Measurements from ENCODE around the gene ARHGEF2.
"Not testable (repeated sequence)": the region's sequence is repeated elsewhere in the genome, so short reads cannot be mapped to it uniquely, and the experiment has no call there.

Gene ARHGEF2

DNA sequence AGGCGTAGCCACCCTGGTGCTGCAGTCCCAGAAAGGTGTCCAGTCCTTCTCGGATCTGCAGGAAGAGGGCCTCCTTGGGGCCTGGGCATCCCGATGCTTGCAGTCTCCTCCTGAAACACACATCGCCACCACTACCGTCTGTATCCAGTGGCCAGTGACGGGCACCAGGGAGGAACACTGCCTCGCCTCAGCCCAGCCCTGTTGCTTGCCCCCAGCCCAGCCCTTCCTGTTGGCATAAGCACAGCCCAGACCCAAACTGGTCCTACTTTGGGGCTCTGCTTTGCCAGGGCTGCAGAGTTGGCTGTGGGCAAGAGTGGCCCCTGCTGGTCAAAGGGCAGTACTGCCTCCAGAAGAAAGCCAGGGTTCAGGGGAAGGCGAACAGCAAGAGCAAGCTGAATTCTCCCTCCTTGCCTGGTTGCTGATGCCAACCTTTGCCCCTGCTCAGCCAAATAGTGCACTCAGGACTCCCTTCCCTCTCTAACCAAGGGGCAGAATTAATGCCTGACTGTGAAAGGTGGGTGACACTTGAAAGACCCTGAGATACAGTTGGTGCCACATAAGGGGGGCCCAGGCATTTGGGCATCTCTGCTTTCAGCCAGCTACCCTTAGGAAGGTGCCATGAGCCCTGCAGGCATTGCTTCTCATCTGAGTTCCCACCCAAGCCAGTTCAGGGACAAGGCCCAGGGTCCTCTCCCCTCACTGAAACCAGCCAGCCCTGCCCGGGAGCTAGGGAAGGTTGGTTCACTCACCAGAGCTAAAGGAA lies 11.1 kb upstream of the ARHGEF2 start:
- TF ChIP-seq, protein P1, sequence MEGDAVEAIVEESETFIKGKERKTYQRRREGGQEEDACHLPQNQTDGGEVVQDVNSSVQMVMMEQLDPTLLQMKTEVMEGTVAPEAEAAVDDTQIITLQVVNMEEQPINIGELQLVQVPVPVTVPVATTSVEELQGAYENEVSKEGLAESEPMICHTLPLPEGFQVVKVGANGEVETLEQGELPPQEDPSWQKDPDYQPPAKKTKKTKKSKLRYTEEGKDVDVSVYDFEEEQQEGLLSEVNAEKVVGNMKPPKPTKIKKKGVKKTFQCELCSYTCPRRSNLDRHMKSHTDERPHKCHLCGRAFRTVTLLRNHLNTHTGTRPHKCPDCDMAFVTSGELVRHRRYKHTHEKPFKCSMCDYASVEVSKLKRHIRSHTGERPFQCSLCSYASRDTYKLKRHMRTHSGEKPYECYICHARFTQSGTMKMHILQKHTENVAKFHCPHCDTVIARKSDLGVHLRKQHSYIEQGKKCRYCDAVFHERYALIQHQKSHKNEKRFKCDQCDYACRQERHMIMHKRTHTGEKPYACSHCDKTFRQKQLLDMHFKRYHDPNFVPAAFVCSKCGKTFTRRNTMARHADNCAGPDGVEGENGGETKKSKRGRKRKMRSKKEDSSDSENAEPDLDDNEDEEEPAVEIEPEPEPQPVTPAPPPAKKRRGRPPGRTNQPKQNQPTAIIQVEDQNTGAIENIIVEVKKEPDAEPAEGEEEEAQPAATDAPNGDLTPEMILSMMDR (IDR thresholded peaks at IDR 0.05; ENCODE audit: extremely low read depth, missing control alignments): peak; percentile 99
- peak; percentile 74 for DNase-seq (ENCODE audit: low spot score)

DNA sequence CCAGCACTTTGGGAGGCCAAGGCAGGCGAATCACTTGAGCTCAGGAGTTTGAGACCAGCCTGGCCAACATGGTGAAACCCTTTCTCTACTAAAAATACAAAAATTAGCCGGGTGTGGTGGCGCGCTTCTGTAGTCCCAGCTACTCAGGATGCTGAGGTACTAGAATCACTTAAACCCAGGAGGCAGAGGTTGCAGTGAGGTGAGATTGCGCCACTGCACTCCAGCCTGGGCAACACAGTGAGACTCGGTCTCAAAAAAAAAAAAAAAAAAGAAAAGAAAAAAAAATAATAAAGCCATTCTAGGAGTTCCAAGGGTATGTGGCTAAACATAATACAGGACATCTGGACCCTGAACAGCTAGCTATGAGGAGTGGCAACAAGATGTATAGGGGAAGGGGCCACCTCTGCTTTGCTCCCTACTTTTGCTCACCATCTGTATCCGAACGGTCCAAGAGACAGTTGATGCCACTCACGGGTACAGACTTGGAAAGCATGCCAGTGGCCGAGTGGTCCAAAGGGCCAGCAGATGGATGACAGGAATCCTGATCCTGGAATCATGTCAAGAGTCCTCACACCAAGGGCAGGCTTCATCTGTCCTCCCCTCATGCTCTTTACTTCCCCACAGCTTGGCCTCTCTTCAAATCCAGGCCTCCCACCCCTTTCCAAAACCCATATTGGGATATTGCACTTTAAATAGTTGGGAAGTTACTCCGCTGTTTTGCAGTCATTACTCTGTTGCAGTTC lies 6.7 kb upstream of the ARHGEF2 start:
- not testable (repeated sequence) for DNase-seq (ENCODE audit: low spot score)

DNA sequence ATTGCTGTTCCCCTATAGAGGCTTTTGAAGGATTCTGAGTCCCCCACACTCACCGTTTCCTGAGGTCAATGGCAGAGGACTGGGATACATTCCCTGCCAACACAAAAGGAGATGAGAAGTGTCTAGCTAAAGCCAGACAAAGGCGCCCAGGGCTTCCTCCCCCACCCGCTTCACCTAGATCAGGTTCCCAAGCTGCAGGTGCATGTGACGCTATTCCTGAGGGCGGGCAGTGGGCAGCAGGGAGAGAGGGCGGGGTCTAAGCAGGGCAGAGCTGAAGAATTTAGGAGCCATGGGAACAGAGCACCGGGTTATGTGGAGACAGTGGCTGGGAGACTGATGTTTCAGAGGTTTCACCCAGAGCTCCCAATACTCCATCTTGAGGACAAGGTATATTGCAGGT lies 6.0 kb upstream of the ARHGEF2 start:
- TF ChIP-seq, protein P1 (IDR thresholded peaks at IDR 0.05; ENCODE audit: extremely low read depth, missing control alignments): no peak
- no peak for DNase-seq (ENCODE audit: low spot score)

DNA sequence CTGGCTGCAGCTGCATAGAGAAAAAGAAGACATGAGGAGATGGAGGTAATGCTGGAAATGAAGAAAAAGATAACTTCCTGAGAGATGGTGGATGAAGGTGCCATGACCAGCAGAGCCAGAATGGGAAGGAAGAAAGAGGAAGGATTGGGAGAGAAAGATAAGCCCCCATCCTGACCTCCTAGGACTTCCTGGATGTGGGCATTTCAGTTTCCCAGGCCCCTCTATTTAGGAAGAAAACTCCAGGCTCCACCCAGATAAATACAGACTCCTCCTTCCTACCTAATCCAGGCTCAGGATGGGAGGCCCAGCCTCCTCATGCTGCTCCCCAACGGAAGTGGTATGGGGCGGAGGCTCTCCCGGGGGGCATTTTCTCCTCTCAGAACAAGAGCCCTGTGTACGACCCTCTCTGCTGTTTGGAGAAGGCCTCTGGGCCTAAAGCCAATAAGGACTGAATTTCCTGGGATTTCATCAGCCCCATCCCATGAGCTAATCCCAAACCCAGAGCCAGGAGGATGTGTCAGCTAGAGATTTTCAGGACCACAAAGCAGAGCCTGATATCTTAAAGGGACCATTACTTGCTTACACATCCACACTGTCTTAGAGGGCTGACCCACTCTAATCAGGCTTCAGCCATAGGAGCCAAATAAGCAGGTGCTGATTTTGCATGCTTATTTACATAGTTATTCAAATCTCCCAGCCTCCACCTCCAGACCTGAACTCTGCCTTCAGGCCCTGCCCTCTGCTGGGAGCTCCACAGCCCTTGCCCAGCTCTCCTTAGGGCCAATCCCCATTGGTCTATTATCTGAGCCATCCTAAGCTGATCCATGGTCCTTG lies 5.1 kb upstream of the ARHGEF2 start:
- DNase-seq (ENCODE audit: low spot score): no peak
- TF ChIP-seq, protein P1 (IDR thresholded peaks at IDR 0.05; ENCODE audit: extremely low read depth, missing control alignments): no peak

DNA sequence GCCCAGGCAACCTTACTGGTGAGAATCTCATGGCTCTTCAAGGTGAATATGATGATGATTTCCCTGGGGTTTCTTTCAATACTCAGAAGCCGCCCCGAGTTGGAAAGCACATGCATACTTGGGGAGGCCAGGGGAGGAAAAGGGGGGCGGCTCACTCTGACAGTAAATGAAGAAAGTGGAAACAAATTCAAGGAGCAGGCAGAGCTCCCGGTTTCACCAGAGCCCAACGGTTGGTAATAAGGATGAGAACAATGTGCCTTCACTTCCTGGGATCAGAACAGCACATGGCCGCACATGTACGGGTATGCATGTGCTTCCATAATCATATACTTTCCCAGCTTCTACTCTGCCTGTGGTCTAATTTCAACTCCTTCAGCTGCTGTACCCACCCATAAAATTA lies 3.8 kb upstream of the ARHGEF2 start:
- no peak for DNase-seq (ENCODE audit: low spot score)
- TF ChIP-seq, protein P1 (IDR thresholded peaks at IDR 0.05; ENCODE audit: extremely low read depth, missing control alignments): no peak

DNA sequence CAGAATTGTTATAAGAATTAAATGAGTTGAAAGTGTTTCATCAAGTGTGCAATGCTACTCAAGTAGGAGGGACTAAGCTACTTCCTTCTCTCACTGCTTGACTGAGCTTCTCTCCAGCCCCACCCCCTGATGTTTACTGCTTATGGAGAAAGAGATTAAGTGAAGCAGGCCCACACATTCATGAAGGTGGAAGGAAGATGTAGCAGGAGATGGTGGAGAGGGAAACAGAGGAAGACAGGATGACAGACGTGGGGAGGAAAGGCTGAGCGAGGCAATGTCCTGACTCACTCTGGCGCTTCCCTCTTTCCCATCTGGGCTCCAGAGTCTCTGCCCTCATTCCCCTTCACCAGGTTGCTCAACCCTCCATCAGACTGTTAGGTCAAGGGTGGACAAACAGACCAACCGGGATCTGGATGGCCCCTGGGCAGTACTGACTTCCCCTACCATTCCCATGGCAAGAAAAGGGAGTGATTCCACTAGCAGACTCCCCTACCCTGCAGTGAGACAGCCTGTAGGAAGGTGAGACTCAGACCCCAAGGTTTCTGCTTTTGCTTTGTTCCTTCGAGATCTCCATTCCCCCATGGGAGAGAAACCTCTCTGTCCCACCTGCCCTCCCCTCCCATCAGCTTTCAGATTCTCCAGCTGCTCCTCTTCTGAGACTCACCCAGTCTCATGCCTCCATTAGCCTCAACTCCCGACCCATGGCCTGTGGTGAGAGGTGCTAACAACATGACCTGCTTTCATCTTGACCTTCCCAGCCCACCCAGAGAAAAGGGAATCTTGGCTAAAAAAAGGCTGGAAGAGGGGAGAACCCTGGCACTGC lies 3.1 kb upstream of the ARHGEF2 start:
- TF ChIP-seq, protein P1 (IDR thresholded peaks at IDR 0.05; ENCODE audit: extremely low read depth, missing control alignments): no peak
- peak; percentile 66 for DNase-seq (ENCODE audit: low spot score)
